HL-60/S4 treated with phorbol 12-myristate 13-acetate at 8.2 ng/mL for 4 days and 3 days (cell line): ENCODE results near the gene EGFR.
"Not testable (repeated sequence)": the region's sequence is repeated elsewhere in the genome, so short reads cannot be mapped to it uniquely, and the experiment has no call there.

Experiments
- in situ Hi-C: fragments of 300-500 bp; cut with MboI; formaldehyde crosslinking; loops from 2 replicates; pipeline ENCODE4 v1.15.0; 2022; ENCODE audit warnings: low sequenced_read_pairs

The EGFR gene

GRCh38 chr7:55164527-55164926, 145.7 kb downstream of the EGFR start:
- in situ Hi-C loops, result no loop called here

- in situ Hi-C loops, result no loop called here
Measured at GRCh38 chr7:55165176-55165861, 146.5 kb downstream of the EGFR start.

- in situ Hi-C loops, result not testable (repeated sequence)
Measured at GRCh38 chr7:55167296-55167695, 148.5 kb downstream of the EGFR start.

DNA sequence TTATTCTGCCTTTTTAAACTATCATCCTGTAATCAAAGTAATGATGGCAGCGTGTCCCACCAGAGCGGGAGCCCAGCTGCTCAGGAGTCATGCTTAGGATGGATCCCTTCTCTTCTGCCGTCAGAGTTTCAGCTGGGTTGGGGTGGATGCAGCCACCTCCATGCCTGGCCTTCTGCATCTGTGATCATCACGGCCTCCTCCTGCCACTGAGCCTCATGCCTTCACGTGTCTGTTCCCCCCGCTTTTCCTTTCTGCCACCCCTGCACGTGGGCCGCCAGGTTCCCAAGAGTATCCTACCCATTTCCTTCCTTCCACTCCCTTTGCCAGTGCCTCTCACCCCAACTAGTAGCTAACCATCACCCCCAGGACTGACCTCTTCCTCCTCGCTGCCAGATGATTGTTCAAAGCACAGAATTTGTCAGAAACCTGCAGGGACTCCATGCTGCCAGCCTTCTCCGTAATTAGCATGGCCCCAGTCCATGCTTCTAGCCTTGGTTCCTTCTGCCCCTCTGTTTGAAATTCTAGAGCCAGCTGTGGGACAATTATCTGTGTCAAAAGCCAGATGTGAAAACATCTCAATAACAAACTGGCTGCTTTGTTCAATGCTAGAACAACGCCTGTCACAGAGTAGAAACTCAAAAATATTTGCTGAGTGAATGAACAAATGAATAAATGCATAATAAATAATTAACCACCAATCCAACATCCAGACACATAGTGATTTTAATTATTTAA, 151.7 kb downstream of the EGFR start:
- in situ Hi-C loops, result no loop called here

- in situ Hi-C loops, result no loop called here
Measured at GRCh38 chr7:55171157-55171556, 152.3 kb downstream of the EGFR start.

DNA sequence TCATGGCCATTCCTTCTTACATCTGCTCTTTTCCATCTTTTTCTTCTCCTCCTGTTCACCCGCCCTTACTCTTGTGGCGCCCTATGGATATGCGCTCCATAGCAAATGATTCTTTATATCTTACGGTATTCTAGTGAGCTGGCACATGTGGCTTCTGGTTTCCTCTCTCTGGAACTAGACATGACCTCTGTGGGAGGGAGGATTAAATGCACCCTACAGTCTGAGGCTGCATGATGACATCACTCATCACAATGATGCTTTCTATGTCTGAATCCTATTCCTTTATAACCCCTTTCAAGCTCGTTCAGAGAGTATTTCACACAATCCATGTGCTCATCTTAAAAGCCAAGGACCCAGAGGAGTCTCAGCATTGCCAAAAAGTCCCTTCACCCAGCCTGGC, 153.3 kb downstream of the EGFR start:
- in situ Hi-C loops, result no loop called here

DNA sequence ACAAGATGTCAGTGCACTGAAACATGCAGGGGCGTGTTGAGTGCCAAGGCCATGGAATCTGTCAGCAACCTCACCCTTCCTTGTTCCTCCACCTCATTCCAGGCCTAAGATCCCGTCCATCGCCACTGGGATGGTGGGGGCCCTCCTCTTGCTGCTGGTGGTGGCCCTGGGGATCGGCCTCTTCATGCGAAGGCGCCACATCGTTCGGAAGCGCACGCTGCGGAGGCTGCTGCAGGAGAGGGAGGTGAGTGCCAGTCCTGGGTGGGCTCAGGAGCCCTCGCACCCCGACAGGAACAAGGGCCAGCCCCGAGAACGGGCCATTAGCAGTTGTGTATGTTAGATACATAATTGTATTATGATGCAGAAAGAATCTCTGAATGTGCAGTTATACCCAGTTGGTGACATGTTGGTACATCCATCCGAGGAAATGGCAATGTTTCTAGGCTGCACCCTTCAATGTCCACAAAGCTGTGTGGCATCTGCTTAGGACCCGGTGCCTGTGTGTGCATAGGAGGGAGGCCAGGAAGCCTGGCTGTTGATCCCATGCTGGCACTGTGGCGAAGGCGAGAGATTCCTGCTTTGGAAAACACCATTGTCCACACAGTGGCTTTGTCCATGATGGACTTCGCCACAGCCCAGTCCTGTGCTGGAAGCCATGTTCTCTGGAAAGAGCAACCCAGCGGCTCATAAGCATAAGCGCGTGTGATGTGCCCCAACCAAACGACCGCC, 154.2 kb downstream of the EGFR start:
- in situ Hi-C loops, result no loop called here

- in situ Hi-C loops, result no loop called here
Measured at GRCh38 chr7:55173671-55174070, 154.9 kb downstream of the EGFR start.

DNA sequence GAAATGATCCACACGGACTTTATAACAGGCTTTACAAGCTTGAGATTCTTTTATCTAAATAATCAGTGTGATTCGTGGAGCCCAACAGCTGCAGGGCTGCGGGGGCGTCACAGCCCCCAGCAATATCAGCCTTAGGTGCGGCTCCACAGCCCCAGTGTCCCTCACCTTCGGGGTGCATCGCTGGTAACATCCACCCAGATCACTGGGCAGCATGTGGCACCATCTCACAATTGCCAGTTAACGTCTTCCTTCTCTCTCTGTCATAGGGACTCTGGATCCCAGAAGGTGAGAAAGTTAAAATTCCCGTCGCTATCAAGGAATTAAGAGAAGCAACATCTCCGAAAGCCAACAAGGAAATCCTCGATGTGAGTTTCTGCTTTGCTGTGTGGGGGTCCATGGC, 155.6 kb downstream of the EGFR start:
- in situ Hi-C loops, result no loop called here

DNA sequence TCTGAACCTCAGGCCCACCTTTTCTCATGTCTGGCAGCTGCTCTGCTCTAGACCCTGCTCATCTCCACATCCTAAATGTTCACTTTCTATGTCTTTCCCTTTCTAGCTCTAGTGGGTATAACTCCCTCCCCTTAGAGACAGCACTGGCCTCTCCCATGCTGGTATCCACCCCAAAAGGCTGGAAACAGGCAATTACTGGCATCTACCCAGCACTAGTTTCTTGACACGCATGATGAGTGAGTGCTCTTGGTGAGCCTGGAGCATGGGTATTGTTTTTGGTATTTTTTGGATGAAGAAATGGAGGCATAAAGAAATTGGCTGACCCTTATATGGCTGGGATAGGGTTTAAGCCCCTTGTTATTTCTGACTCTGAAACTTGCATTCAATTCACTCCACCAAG, 156.0 kb downstream of the EGFR start:
- in situ Hi-C loops, result no loop called here

- in situ Hi-C loops, result no loop called here
Measured at GRCh38 chr7:55177068-55177530, 158.3 kb downstream of the EGFR start.

GRCh38 chr7:55177589-55178261, 158.9 kb downstream of the EGFR start:
- in situ Hi-C loops, result no loop called here

DNA sequence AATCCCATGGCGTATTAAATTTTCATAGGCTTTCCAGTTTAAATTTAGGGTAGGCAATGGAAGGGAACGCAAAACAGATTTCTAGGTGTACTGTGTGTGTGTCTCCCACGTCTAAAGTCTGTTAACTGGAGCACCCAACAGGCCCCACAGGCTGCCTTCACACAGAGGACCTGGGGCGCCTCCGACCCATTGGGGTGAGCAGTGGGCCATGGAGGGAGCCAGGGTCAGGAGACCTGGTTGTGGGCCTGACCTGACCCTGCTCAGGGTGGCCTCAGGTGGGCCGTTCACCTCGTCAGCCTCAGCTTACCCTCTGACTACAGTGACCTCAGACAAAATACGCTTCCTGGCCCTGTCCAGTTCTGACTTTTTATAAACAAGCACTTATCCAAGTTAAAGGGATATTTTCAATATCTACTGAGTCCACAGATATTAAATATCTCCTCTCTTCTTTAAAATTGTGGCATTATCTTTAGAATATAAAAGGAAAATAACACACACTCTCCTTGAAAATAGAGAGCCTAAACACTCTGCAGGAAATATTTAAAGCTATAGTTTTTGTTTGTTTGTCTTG, 159.6 kb downstream of the EGFR start:
- in situ Hi-C loops, result no loop called here

DNA sequence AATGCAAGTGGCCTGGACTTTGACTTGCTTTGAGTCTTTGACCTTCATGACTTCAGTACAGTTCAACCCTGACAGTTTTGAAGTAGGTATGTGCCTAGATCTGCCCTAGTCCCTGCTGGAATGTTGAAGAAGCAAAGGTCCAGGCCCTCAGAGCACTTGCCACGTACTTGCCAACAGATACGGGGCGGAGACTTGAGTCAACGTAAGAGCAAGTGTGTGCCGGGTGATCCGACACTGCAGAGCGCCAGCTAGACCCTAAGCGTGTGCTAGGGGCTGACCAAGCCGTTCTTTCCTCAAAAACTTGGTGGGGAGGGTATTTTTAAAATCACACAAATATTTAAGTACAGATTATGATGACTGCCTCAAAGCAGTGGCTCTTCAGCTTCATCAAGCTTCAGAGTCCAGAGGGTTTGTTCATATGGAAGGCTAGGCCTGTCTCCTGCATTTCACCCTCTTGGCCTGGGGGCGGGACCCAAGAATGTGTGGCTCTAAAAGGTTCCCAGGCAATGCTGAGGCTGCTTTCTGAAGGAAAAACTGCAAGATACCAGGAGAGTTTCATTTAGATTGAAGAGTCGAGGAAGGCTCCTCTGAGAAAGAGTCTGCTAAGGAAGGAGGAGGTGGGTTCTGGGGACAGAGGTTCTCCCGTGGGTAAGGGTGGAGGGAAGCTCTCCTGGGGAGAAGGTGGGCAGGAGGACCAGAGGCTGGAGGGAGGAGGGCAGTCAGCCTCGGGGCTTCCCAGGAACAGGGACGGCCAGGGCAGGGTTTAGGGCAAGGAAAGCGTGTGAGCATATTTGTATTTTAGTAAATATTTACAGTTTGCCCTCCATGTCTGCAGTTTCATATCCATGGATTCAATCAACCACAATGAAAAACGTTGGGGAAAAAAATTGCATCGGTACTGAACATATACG, 160.3 kb downstream of the EGFR start:
- in situ Hi-C loops, result no loop called here

GRCh38 chr7:55179931-55180682, 161.3 kb downstream of the EGFR start:
- in situ Hi-C loops, result no loop called here

DNA sequence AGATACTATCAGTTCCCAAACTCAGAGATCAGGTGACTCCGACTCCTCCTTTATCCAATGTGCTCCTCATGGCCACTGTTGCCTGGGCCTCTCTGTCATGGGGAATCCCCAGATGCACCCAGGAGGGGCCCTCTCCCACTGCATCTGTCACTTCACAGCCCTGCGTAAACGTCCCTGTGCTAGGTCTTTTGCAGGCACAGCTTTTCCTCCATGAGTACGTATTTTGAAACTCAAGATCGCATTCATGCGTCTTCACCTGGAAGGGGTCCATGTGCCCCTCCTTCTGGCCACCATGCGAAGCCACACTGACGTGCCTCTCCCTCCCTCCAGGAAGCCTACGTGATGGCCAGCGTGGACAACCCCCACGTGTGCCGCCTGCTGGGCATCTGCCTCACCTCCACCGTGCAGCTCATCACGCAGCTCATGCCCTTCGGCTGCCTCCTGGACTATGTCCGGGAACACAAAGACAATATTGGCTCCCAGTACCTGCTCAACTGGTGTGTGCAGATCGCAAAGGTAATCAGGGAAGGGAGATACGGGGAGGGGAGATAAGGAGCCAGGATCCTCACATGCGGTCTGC, 162.2 kb downstream of the EGFR start:
- in situ Hi-C loops, result no loop called here

DNA sequence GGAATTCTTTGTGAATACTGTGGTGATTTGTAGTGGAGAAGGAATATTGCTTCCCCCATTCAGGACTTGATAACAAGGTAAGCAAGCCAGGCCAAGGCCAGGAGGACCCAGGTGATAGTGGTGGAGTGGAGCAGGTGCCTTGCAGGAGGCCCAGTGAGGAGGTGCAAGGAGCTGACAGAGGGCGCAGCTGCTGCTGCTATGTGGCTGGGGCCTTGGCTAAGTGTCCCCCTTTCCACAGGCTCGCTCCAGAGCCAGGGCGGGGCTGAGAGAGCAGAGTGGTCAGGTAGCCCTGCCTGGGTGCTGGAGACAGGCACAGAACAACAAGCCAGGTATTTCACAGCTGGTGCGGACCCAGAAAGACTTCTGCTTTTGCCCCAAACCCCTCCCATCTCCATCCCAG, 162.9 kb downstream of the EGFR start:
- in situ Hi-C loops, result no loop called here

- in situ Hi-C loops, result no loop called here
Measured at GRCh38 chr7:55183897-55184296, 165.1 kb downstream of the EGFR start.

DNA sequence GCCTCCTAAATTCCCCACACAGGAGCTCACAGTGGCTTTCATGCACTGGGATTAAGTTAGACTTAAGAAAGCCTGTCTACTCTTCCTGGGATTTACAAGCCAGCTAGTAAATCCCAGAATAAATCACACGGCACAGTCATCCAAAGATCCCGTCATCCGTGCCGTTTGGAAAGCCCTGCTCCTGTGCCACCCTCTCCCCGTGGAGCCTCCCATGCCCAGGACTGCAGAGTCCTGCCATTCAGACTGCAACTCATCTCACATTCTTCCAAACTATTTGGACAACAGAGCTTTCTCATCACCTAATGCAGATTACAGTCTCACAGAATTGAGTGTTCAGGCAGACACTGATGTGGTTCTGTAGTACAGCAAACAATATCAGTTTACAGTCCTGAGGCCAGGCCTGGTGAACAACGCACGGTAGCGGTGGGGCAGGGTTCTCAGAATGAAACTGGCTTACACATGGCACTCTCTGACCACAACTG, 166.5 kb downstream of the EGFR start:
- in situ Hi-C loops, result no loop called here
